GM23338 (cell line): ENCODE data around the gene EFCAB10. TPM values are rescaled to one million over a fixed set of nuclear protein-coding genes. Genes with fewer than 3 reads are reported as not detected.

Source experiments
- ATAC-seq: fragments of 200-7000 bp; cut with Tn5 transposase; 3 replicates; pipeline ENCODE4 v1.9.1; 2020
- DNase-seq: peaks from one replicate; pipeline ENCODE4 v3.0.0-alpha.2; 2015; ENCODE audit warnings: low spot score
- H2AFZ ChIP-seq: fragments of 200-600 bp; sonication (generic); 2 replicates; pipeline ENCODE4 v1.8.0; 2016; ENCODE audit warnings: antibody characterized with exemption, mild to moderate bottlenecking, moderate library complexity
- H3F3A ChIP-seq: fragments of 200-600 bp; sonication (generic); replicated peaks from 2 replicates; pipeline ENCODE4 v1.8.0; 2017; ENCODE audit warnings: antibody characterized with exemption, mixed run types, low read depth
- H3K27ac ChIP-seq: fragments of 200-600 bp; sonication (generic); 2 replicates; pipeline ENCODE4 v1.6.1; 2016; ENCODE audit warnings: low read depth
- H3K27me3 ChIP-seq: fragments of 200-600 bp; sonication (generic); 2 replicates; pipeline ENCODE4 v1.8.0; 2016; ENCODE audit warnings: mild to moderate bottlenecking, mixed run types, moderate library complexity; ENCODE audit not compliant: insufficient read depth
- H3K36me3 ChIP-seq: fragments of 200-600 bp; sonication (generic); 2 replicates; pipeline ENCODE4 v1.8.0; 2016; ENCODE audit warnings: mild to moderate bottlenecking; ENCODE audit not compliant: insufficient read depth
- H3K4me1 ChIP-seq: fragments of 200-600 bp; sonication (generic); 2 replicates; pipeline ENCODE4 v1.8.0; 2016; ENCODE audit warnings: mild to moderate bottlenecking, moderate library complexity; ENCODE audit not compliant: insufficient read depth
- H3K4me2 ChIP-seq: fragments of 200-600 bp; sonication (generic); 2 replicates; pipeline ENCODE4 v1.7.1; 2017; ENCODE audit warnings: mixed run types
- H3K4me3 ChIP-seq: fragments of 200-600 bp; sonication (generic); 2 replicates; pipeline ENCODE4 v1.6.1; 2016; ENCODE audit warnings: mixed run types
- H3K79me2 ChIP-seq: fragments of 200-600 bp; sonication (generic); replicated peaks from 2 replicates; pipeline ENCODE4 v1.8.0; 2017; ENCODE audit warnings: mild to moderate bottlenecking; ENCODE audit not compliant: insufficient read depth
- H3K9me2 ChIP-seq: fragments of 200-600 bp; sonication (generic); 2 replicates; pipeline ENCODE4 v1.8.0; 2017; ENCODE audit not compliant: insufficient read depth
- H4K20me1 ChIP-seq: fragments of 200-600 bp; sonication (generic); replicated peaks from 2 replicates; pipeline ENCODE4 v1.8.0; 2017; ENCODE audit warnings: mild to moderate bottlenecking; ENCODE audit not compliant: insufficient read depth
- H3K27ac Mint-ChIP-seq: 2 replicates; pipeline ENCODE4 v1.8.0; 2020; ENCODE audit warnings: inconsistent platforms, mild to moderate bottlenecking, moderate library complexity, mixed read lengths
- H3K27me3 Mint-ChIP-seq: 3 replicates; pipeline ENCODE4 v1.8.0; 2022; ENCODE audit warnings: low read depth, mild to moderate bottlenecking, moderate library complexity, mixed read lengths, inconsistent platforms; ENCODE audit not compliant: insufficient read depth, poor library complexity
- H3K36me3 Mint-ChIP-seq: 3 replicates; pipeline ENCODE4 v1.8.0; 2021; ENCODE audit warnings: low read depth, mild to moderate bottlenecking, inconsistent platforms, moderate library complexity, mixed read lengths
- H3K4me1 Mint-ChIP-seq: 3 replicates; pipeline ENCODE4 v1.8.0; 2020; ENCODE audit warnings: mild to moderate bottlenecking, inconsistent platforms, mixed read lengths
- H3K4me3 Mint-ChIP-seq: 3 replicates; pipeline ENCODE4 v1.8.0; 2021; ENCODE audit warnings: moderate library complexity, mild to moderate bottlenecking, inconsistent platforms, mixed read lengths
- H3K9me3 Mint-ChIP-seq: 3 replicates; pipeline ENCODE4 v1.8.0; 2020; ENCODE audit warnings: moderate library complexity, mild to moderate bottlenecking, inconsistent platforms, mixed read lengths
- CREB1 ChIP-seq: fragments of 250-450 bp; sonication (Bioruptor Pico); IDR thresholded peaks from 2 replicates; pipeline ENCODE4 v1.5.0; 2020; ENCODE audit warnings: low read depth, mild to moderate bottlenecking, moderate library complexity
- EZH2 ChIP-seq: fragments of 200-600 bp; sonication (generic); IDR thresholded peaks from one replicate; pipeline ENCODE4 v1.8.0; 2017; ENCODE audit warnings: antibody characterized with exemption, mild to moderate bottlenecking, low read depth; ENCODE audit not compliant: unreplicated experiment
- EZH2phosphoT487 ChIP-seq: fragments of 200-600 bp; sonication (generic); IDR thresholded peaks from one replicate; pipeline ENCODE4 v1.8.1; 2018; ENCODE audit warnings: antibody characterized with exemption; ENCODE audit not compliant: unreplicated experiment
- JUNB ChIP-seq: IDR thresholded peaks from one replicate; pipeline ENCODE4 v1.6.1; 2016; ENCODE audit warnings: antibody characterized with exemption; ENCODE audit not compliant: unreplicated experiment
- NANOG ChIP-seq: IDR thresholded peaks from 2 replicates; pipeline ENCODE4 v1.6.1; 2016; ENCODE audit warnings: antibody characterized with exemption, borderline replicate concordance
- POLR2AphosphoS5 ChIP-seq: IDR thresholded peaks from 2 replicates; pipeline ENCODE4 v1.6.1; 2016; ENCODE audit warnings: antibody characterized with exemption, low read depth
- STAT1 ChIP-seq: IDR thresholded peaks from one replicate; pipeline ENCODE4 v1.6.1; 2016; ENCODE audit warnings: antibody characterized with exemption; ENCODE audit not compliant: unreplicated experiment
- ZNF114 ChIP-seq: fragments of 250-450 bp; sonication (Bioruptor Pico); IDR thresholded peaks from 2 replicates; pipeline ENCODE4 v1.5.0; 2020; ENCODE audit warnings: mild to moderate bottlenecking, moderate library complexity
- polyA plus RNA-seq: library from polyadenylated mRNA; unstranded; fragments of >200 nt; fragmentation: Nextera tagmentation; extraction: Ambion mirVana; gene quantifications from 2 replicates; pipeline ENCODE4 v1.2.1, GENCODE V29; 2016
- total RNA-seq: library from RNA; depleted of rRNA; stranded (reverse); fragments of >200 nt; shearing (Covaris generic); gene quantifications from 2 replicates; pipeline ENCODE4 v1.2.3, GENCODE V29; 2014
- TF ChIP-seq, protein P1 (sequence below), 2 experiments: fragments of 200-600 bp in 1 of 2; sonication (generic) in 1 of 2; conservative IDR thresholded peaks; 2 replicates each; pipeline versions ENCODE4 v1.5.1 to v1.6.1; 2016 to 2017; ENCODE audit warnings: antibody characterized with exemption in 2 of 2, low read depth in 2 of 2, mild to moderate bottlenecking in 2 of 2, moderate library complexity in 1 of 2
- TF ChIP-seq, protein P2 (sequence below): fragments of 250-450 bp; sonication (Bioruptor Pico); IDR thresholded peaks from 2 replicates; pipeline ENCODE4 v1.5.0; 2020; ENCODE audit warnings: mild to moderate bottlenecking, moderate library complexity
- TF ChIP-seq, protein P3 (sequence below): IDR thresholded peaks from one replicate; pipeline ENCODE4 v1.6.1; 2018; ENCODE audit warnings: antibody characterized with exemption; ENCODE audit not compliant: unreplicated experiment

Gene EFCAB10
- total and polyA plus RNA-seq, 2 experiments from 2014 or later, result 4.7 to 10.3 TPM

DNA sequence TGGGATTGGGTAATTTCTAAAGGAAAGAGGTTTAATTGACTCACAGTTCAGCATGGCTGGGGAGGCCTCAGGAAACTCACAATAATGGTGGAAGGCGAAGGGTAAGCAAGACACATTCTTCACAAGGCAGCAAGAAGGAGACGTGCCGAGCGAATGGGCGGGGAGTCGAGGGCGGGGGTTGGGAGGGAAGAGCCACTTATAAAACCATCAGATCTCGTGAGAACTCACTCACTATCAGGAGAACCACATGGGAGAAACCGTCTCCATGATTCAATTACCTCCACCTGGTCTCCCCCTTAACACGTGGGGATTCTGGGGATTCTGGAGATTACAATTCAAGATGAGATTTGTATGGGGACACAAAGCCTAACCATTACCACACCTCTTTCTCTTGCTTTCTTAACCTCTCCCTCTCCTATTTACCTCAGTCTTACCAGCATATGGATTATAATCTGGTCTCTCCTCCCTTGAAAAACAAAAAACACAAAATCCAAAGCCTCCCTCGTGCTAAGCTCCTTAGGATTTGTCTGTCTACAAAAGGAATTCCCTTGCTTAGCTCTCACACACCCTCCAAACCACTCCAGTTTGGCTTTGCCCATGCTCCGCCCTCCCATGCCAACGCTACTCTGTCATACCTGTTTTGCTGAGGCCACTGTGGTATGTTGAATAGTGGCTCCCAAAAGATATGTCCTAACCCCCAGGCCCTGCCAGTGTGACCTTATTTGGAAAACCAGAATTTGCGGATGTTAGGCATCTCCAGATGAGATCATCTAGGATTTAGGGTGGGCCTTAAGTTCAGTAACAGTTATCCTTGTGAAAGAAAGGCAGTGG lies 19.6 kb upstream of the EFCAB10 start (continued):
- TF ChIP-seq EZH2 (no peak), NANOG (no peak), POLR2AphosphoS5 (no peak), EZH2phosphoT487 (no peak), JUNB (no peak), STAT1 (no peak)
- TF ChIP-seq, protein P1, sequence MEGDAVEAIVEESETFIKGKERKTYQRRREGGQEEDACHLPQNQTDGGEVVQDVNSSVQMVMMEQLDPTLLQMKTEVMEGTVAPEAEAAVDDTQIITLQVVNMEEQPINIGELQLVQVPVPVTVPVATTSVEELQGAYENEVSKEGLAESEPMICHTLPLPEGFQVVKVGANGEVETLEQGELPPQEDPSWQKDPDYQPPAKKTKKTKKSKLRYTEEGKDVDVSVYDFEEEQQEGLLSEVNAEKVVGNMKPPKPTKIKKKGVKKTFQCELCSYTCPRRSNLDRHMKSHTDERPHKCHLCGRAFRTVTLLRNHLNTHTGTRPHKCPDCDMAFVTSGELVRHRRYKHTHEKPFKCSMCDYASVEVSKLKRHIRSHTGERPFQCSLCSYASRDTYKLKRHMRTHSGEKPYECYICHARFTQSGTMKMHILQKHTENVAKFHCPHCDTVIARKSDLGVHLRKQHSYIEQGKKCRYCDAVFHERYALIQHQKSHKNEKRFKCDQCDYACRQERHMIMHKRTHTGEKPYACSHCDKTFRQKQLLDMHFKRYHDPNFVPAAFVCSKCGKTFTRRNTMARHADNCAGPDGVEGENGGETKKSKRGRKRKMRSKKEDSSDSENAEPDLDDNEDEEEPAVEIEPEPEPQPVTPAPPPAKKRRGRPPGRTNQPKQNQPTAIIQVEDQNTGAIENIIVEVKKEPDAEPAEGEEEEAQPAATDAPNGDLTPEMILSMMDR (conservative IDR thresholded peaks at IDR 0.05; ENCODE audit: low read depth in 2 of 2), result no peak

DNA sequence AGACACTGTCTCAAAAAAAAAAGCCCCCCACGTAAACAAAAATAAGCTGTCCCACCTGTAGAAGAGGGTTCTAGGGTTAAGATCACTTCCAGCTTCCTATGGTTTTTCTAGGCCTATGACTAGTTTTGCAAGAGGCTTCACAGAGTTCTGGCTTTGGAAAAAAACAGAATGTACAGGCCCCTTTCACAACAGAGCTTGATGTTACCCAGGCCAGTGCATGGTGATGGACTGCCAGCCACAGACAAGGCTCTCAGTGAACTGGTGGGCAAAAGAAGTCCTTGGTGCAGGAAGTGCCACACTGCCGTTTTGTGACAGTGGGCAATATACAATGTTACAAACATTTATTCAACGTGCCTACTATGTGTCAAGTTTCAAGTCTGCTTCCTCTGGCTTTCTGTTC lies 18.3 kb upstream of the EFCAB10 start:
- peaks cover 40% of the 10 kb centered on the region for H3K4me1 Mint-ChIP-seq
- Histone ChIP-seq H3K27me3 (no peaks in the 10 kb centered on the region), H3K27ac (no peak overlapping the region), H3K79me2 (no peaks in the 10 kb centered on the region), H2AFZ (no peak overlapping the region), H4K20me1 (no peaks in the 10 kb centered on the region), H3K4me3 (no peak overlapping the region), H3K36me3 (no peaks in the 10 kb centered on the region), H3K4me2 (no peak overlapping the region), H3K4me1 (peaks cover 15% of the 10 kb centered on the region), H3K9me2 (peaks cover 8% of the 10 kb centered on the region; the same call in 1 of the 2 replicates), H3F3A (no peaks in the 10 kb centered on the region)
- peaks cover 13% of the 10 kb centered on the region for H3K36me3 Mint-ChIP-seq
- no peak overlapping the region for H3K4me3 Mint-ChIP-seq
- peaks cover 9% of the 10 kb centered on the region; the same call in 1 of the 3 replicates for H3K9me3 Mint-ChIP-seq
- no peak overlapping the region for H3K27ac Mint-ChIP-seq
- H3K27me3 Mint-ChIP-seq, result peaks cover 17% of the 10 kb centered on the region
- DNase-seq (no peak), ATAC-seq (no peak)
- no peak for TF ChIP-seq EZH2phosphoT487
- no peak for TF ChIP-seq JUNB
- TF ChIP-seq ZNF114 (CRISPR knock-in tag), result no peak
- TF ChIP-seq, protein P2, sequence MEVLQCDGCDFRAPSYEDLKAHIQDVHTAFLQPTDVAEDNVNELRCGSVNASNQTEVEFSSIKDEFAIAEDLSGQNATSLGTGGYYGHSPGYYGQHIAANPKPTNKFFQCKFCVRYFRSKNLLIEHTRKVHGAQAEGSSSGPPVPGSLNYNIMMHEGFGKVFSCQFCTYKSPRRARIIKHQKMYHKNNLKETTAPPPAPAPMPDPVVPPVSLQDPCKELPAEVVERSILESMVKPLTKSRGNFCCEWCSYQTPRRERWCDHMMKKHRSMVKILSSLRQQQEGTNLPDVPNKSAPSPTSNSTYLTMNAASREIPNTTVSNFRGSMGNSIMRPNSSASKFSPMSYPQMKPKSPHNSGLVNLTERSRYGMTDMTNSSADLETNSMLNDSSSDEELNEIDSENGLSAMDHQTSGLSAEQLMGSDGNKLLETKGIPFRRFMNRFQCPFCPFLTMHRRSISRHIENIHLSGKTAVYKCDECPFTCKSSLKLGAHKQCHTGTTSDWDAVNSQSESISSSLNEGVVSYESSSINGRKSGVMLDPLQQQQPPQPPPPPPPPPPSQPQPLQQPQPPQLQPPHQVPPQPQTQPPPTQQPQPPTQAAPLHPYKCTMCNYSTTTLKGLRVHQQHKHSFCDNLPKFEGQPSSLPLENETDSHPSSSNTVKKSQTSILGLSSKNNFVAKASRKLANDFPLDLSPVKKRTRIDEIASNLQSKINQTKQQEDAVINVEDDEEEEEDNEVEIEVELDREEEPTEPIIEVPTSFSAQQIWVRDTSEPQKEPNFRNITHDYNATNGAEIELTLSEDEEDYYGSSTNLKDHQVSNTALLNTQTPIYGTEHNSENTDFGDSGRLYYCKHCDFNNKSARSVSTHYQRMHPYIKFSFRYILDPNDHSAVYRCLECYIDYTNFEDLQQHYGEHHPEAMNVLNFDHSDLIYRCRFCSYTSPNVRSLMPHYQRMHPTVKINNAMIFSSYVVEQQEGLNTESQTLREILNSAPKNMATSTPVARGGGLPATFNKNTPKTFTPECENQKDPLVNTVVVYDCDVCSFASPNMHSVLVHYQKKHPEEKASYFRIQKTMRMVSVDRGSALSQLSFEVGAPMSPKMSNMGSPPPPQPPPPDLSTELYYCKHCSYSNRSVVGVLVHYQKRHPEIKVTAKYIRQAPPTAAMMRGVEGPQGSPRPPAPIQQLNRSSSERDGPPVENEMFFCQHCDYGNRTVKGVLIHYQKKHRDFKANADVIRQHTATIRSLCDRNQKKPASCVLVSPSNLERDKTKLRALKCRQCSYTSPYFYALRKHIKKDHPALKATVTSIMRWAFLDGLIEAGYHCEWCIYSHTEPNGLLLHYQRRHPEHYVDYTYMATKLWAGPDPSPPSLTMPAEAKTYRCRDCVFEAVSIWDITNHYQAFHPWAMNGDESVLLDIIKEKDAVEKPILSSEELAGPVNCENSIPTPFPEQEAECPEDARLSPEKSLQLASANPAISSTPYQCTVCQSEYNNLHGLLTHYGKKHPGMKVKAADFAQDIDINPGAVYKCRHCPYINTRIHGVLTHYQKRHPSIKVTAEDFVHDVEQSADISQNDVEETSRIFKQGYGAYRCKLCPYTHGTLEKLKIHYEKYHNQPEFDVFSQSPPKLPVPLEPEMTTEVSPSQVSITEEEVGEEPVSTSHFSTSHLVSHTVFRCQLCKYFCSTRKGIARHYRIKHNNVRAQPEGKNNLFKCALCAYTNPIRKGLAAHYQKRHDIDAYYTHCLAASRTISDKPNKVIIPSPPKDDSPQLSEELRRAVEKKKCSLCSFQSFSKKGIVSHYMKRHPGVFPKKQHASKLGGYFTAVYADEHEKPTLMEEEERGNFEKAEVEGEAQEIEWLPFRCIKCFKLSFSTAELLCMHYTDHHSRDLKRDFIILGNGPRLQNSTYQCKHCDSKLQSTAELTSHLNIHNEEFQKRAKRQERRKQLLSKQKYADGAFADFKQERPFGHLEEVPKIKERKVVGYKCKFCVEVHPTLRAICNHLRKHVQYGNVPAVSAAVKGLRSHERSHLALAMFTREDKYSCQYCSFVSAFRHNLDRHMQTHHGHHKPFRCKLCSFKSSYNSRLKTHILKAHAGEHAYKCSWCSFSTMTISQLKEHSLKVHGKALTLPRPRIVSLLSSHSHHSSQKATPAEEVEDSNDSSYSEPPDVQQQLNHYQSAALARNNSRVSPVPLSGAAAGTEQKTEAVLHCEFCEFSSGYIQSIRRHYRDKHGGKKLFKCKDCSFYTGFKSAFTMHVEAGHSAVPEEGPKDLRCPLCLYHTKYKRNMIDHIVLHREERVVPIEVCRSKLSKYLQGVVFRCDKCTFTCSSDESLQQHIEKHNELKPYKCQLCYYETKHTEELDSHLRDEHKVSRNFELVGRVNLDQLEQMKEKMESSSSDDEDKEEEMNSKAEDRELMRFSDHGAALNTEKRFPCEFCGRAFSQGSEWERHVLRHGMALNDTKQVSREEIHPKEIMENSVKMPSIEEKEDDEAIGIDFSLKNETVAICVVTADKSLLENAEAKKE (CRISPR knock-in tag), result no peak
- TF ChIP-seq, protein P3, sequence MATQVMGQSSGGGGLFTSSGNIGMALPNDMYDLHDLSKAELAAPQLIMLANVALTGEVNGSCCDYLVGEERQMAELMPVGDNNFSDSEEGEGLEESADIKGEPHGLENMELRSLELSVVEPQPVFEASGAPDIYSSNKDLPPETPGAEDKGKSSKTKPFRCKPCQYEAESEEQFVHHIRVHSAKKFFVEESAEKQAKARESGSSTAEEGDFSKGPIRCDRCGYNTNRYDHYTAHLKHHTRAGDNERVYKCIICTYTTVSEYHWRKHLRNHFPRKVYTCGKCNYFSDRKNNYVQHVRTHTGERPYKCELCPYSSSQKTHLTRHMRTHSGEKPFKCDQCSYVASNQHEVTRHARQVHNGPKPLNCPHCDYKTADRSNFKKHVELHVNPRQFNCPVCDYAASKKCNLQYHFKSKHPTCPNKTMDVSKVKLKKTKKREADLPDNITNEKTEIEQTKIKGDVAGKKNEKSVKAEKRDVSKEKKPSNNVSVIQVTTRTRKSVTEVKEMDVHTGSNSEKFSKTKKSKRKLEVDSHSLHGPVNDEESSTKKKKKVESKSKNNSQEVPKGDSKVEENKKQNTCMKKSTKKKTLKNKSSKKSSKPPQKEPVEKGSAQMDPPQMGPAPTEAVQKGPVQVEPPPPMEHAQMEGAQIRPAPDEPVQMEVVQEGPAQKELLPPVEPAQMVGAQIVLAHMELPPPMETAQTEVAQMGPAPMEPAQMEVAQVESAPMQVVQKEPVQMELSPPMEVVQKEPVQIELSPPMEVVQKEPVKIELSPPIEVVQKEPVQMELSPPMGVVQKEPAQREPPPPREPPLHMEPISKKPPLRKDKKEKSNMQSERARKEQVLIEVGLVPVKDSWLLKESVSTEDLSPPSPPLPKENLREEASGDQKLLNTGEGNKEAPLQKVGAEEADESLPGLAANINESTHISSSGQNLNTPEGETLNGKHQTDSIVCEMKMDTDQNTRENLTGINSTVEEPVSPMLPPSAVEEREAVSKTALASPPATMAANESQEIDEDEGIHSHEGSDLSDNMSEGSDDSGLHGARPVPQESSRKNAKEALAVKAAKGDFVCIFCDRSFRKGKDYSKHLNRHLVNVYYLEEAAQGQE, result no peak
- TF ChIP-seq CREB1 (CRISPR knock-in tag), result no peak
- no peak for TF ChIP-seq NANOG
- TF ChIP-seq EZH2, result no peak
